ENCODE data around the gene EMP2. TPM values are rescaled to one million over a fixed set of nuclear protein-coding genes. Genes with fewer than 3 reads are reported as not detected.
A peak's percentile ranks its signal among the peaks of the same experiment; 100 is the strongest.
"Not testable (repeated sequence)": the region's sequence is repeated elsewhere in the genome, so short reads cannot be mapped to it uniquely, and the experiment has no call there.

EMP2 gene
- total RNA-seq, 1 donor from 2014 or later, result 86.6 TPM

- no peak for DNase-seq (ENCODE audit: low spot score)
- ATAC-seq, result no peak
Observed at GRCh38 chr16:10525214-10525825, 55.1 kb downstream of the EMP2 start.

DNA sequence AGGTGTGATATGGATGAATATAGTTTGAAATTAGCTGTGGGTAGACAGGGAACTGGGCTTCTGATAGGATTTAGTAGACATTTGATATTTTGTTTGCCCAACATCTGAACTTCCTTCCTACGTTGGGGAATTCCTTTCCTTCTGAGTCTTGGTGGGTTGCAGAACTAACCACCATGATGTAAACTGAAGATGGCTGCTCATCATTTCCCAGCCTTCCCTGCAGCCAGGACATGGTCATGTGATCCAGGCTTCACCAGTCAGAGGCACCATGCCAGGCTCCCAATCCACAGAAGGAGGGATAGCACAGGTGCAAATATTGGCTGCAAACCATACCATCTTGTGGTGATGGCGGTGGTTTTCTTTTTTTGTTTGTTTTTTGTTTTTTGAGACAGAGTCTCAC is 57.4 kb downstream of the EMP2 start:
- ATAC-seq (no peak), DNase-seq (ENCODE audit: low spot score) (no peak)

- ATAC-seq, result peak; percentile 66
- peak; percentile 74 for DNase-seq (ENCODE audit: low spot score)
Observed at GRCh38 chr16:10521681-10522274, 58.6 kb downstream of the EMP2 start.

- ATAC-seq (peak; percentile 42), DNase-seq (ENCODE audit: low spot score) (peak; percentile 68)
Observed at GRCh38 chr16:10520869-10521578, 59.4 kb downstream of the EMP2 start.

DNA sequence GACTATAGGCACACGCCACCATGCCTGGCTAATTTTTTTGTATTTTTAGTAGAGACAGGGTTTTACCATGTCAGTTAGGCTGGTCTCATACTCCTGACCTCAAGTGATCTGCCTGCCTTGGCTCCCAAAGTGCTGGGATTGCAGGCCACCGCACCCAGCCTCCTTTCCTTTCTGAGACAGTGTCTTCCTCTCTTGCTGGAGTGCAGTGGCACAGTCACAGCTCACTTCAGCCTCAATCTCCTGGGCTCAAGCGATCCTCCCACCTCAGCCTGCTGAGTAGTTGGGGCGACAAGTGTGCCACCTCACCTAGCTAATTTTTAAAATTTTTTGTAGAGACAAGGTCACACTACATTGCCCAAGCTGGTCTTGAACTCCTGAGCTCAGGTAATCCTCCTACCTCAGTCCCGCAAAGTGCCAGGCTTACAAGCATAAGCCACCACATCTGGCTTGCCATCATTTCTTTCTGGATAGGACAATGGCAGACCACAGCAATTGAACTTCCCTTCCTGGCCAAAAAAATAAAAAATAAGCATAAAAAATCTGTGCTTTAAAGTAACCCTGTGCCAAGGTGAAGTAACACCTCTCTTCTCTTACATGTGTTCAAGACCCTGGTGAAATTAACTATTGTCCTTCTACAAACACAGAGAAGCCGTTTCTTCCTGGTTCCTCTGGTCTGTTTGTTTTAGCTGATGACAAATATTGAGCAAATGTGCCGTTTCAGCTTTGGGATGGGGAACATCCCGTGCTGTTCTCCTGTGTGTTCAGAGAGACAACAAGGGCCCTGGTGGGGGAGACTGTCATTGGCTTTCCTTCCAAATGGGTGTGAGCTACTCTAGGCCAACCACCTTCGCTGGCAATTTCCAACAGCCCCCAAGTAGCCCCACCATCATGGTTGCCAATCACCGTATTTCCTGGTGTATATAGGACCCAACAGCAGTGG is 60.2 kb downstream of the EMP2 start:
- ATAC-seq (peak; percentile 79), DNase-seq (ENCODE audit: low spot score) (peak; percentile 93)

- no peak for DNase-seq (ENCODE audit: low spot score)
- no peak for ATAC-seq
Observed at GRCh38 chr16:10519297-10519696, 61.1 kb downstream of the EMP2 start.

DNA sequence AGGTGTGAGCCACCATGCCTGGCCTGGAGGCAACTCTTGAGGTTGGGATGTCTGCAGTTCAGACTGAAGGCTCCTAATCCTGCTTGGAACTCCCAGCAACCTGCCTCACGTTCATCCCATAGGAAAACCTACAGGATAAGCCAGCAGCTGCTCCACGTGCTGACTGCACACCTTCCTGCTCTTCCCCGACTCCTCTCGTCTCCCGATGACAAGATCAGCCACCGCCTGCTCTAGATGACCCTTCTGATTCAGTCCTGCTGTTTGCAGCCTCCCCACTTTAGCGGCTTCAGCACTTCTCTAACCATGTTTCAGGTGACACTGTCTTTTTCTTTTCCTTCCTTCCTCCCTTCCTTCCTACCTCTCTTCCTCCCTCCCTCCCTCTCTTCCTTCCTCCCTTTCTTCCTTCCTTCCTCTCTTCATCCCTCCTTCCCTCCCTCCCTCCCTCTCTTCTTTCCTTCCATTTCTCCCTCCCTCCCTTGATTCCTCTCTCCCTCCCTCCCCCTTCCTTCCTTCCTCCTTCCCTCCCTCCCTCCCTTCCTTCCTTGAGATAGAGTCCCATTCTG is 61.8 kb downstream of the EMP2 start:
- ATAC-seq (no peak), DNase-seq (ENCODE audit: low spot score) (no peak)

DNA sequence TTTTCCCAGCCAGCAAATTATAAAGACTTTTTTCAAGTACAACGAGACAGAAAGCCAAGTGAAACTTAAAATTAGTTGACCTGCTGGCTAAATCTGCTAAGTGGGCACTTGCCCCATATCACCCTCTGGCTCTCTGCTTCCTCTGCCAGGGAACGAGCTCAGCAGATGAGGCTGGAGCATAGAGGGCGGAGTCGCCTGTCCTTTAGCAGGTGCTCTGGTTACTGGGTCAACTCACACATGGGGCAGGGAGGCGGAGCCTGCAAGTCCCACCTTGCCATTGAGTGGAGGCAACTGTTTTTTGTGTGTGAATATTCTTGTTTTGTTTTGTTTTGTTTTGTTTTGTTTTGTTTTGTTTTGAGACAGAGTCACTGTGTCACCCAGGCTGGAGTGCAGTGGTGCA is 62.5 kb downstream of the EMP2 start:
- DNase-seq (ENCODE audit: low spot score) (peak; percentile 85), ATAC-seq (peak; percentile 59)

DNA sequence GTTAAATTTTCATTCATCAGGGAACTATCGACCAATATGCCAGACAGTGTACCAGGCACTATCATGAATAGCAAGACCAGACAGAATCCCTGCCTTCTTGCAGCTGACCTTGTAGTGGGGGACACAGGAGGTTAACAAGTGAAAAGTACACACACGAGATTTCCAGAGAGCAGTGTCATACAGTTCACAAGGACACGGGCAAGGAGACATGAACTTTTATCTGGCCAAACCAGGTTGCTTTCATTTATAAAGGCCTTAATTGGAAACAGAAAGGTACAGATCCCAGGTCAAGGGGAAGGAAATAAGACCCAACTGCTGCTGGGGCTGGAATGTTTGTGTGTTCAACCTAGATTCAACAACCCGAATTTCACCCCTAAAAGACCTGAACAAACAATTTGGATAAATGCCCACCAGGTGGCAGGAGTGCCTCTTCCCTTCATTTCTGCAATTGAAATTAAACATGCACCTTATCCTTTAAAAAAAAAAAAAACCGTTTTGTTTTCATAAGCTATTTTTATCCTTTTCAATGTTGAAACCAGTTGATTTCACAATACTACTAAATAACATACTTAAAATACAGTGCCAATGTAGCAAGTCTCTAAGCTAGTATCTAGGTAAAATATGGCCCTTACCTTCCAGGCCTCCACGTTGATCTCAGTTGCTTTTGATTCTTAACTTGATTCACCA is 65.9 kb downstream of the EMP2 start:
- ATAC-seq, result peak; percentile 73

DNA sequence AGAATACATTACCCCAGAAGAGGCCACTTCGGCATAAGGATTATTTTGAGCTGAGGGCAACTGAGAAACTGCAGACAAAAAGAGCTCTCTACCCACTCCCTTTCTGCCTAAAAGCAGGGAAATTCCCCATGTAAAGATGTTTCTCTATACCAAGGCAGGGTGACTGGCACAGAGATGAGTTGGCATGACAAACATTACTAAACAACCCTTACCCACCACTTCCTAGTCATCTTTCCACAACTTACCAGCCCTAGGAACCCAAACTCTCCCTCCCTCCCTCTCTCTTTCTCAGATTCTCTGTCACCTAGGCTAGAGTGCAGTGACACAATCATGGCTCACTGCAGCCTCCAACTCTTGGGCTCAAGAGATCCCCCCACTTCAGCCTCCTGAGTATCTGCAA is 68.6 kb downstream of the EMP2 start:
- DNase-seq (ENCODE audit: low spot score), result no peak
- no peak for ATAC-seq

More for the DNA sequence above, 65.9 kb downstream of the EMP2 start:
- DNase-seq (ENCODE audit: low spot score), result peak; percentile 80

GRCh38 chr16:10510279-10510678 is 70.1 kb downstream of the EMP2 start:
- ATAC-seq, result no peak
- DNase-seq (ENCODE audit: low spot score), result no peak

GRCh38 chr16:10509534-10510025 is 70.8 kb downstream of the EMP2 start:
- ATAC-seq, result peak; percentile 96
- DNase-seq (ENCODE audit: low spot score), result peak; percentile 85

GRCh38 chr16:10505286-10505685 is 75.1 kb downstream of the EMP2 start:
- DNase-seq (ENCODE audit: low spot score); ATAC-seq: not testable (repeated sequence)

DNA sequence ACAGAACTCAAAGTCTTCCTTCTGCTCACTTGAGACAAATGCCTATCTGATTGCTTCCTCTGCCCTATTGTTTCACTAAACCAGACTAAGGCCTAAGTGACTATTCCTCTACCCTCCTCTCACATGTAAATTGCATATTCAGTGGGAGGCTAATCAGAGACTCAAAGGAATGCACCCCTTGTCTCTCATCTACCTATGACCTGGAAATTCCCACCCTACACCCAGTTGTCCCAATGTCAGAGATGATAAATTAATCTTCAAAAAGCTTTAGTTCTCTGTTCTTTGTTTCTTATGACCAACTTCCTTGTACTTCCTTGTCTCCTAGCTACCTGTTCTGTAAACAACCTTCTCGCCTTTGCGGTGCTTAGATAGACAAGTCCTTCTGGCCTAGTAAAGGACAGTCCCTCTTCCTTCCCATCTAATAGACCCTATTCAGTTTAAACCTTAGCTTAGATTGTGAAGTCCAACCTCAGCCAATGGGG is 76.0 kb downstream of the EMP2 start:
- no peak for DNase-seq (ENCODE audit: low spot score)
- no peak for ATAC-seq

GRCh38 chr16:10502776-10503175 is 77.6 kb downstream of the EMP2 start:
- DNase-seq (ENCODE audit: low spot score), result no peak
- no peak for ATAC-seq

- no peak for DNase-seq (ENCODE audit: low spot score)
- ATAC-seq, result peak; percentile 27
Observed at GRCh38 chr16:10501016-10501607, 79.3 kb downstream of the EMP2 start.

DNA sequence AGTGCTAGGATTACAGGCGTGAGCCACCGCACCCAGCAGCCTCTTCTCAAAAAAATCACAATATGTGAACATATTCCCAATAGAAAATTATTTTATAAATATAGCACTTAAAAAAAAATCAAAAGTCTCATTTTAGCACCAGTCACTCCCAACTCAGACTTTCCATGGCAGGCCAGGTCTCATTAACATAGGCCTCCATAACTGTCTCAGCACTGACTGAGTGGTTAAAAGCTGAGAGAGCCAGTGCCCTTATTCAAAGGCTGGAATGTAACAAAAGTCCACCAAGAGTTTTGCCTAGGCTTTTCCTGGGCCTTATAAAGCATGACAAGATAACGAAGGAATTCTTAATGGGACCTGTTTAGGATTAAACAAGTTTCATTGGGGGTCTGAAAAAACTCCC is 79.8 kb downstream of the EMP2 start:
- DNase-seq (ENCODE audit: low spot score), result no peak
- no peak for ATAC-seq

GRCh38 chr16:10497132-10498101 is 83.0 kb downstream of the EMP2 start:
- no peak for ATAC-seq
- DNase-seq (ENCODE audit: low spot score), result no peak

Measured in left lobe of liver (tissue), 2 donors.